ENCODE measurements around the gene FAR2.
"Not testable (repeated sequence)": the region's sequence is repeated elsewhere in the genome, so short reads cannot be mapped to it uniquely, and the experiment has no call there.

The FAR2 gene

GRCh38 chr12:29239336-29239735 lies 90.3 kb downstream of the FAR2 start:
- DNase-seq = no peak

DNA sequence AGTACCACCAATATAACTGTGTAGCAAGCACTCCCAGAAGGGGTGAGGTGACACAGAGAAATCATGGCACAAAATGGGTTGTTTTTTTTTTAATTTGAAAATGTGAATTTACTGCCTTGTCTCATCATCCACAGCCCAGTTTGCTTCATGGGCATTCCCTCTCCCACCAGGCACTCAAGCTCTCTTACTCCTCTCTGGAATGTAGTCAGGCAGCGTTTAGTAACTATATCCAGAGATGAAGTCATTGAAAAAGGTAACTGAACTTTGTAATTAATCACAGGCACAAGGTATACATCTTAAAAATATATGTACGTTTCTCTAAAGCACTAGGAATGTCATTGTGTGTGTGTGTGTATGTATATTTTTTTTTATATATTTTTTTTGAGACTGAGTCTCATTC lies 91.4 kb downstream of the FAR2 start:
- no peak for DNase-seq

GRCh38 chr12:29241821-29242591 lies 92.9 kb downstream of the FAR2 start:
- DNase-seq = peak; percentile 61

GRCh38 chr12:29242921-29243431 lies 93.9 kb downstream of the FAR2 start:
- DNase-seq = no peak

- DNase-seq = no peak
These were observed 95.2 kb downstream of the FAR2 start for GRCh38 chr12:29244159-29244765.

- no peak for DNase-seq
These were observed 96.2 kb downstream of the FAR2 start for GRCh38 chr12:29245246-29245645.

DNA sequence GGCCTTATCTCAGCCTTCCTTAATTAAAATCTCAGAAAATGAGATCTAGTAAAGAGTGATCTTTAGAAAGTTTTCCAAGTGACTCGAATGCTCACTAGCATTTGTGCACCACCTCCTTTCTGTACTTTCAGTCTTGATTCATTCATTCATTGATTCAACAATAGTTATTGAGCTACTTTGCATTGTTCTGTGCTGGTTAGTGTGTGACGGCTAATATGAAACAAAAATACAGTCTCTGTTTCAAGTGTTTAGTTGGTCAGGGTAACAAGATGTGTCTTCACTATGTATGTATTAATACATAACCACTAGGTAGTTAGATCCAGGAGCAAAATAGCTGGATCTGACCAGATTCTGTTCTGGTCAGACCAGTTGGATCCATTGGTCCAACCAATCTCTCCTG lies 100.9 kb downstream of the FAR2 start:
- no peak for DNase-seq

- no peak for DNase-seq
These were observed 105.0 kb downstream of the FAR2 start for GRCh38 chr12:29253906-29254625.

DNA sequence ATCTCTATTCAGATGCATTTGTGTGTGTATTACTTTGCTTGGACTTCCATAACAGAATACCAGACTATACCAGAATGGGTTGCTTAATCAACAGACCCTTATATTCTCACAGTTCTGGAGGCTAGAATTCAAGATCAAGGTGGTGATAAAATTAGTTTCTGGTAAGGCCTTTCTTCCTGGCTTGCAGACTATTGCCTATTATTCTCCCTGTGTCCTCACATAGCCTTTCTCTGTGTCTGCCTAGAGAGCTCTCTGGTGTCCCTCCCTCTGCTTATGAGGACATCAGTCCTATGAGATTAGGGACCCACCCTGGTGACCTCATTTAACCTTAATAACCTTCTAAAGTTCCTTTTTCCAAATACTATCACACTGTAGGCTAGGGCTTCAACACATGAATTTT lies 106.0 kb downstream of the FAR2 start:
- no peak for DNase-seq

GRCh38 chr12:29256598-29256997 lies 107.5 kb downstream of the FAR2 start:
- no peak for DNase-seq

DNA sequence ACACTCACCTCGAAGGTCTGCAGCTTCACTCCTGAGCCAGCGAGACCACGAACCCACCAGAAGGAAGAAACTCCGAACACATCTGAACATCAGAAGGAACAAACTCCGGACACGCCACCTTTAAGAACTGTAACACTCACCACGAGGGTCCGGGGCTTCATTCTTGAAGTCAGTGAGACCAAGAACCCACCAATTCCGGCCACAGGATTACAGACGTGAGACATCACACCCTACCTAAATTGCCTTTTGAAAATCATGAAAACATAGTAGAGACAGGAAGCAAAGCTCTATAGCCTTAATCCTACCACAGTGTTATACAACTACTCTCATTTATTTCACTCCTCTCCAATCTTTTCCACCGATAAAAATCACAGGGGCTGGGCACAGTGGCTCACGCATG lies 108.6 kb downstream of the FAR2 start:
- DNase-seq = not testable (repeated sequence)

GRCh38 chr12:29264424-29264823 lies 115.3 kb downstream of the FAR2 start:
- DNase-seq = no peak

DNA sequence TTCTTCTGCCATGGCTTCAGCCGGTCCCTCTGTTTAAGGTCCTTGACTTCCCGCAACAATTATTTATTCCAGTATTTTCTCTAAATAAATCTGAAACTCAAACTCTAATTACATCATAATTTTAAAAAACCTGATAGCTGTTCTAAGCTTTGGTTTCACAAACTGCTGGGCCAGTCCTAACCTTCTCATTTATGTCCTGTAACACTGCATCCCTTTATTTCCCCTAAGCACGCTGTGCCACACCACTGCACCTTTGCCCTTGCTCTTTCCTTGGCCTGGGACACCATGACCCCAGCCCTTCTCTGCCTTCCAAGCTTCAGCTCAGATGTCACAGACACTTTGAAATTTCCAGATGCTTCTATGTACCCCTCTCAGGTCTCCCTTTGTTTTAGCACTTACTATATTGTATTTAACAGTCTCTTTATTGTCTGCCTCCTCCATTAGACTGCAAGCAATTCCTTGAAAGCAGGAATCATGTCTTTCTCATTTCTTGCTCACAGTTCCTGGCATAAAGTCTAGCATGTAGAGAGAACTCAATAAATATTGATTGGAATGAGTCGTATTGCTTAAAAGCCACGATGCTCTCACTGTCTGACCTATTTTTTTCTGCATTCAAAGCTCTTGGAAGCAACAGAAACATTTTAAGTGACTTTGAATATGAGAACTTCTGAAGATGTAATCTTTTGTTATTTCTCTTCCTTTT lies 120.8 kb downstream of the FAR2 start:
- DNase-seq = no peak

GRCh38 chr12:29270446-29270845 lies 121.4 kb downstream of the FAR2 start:
- no peak for DNase-seq

DNA sequence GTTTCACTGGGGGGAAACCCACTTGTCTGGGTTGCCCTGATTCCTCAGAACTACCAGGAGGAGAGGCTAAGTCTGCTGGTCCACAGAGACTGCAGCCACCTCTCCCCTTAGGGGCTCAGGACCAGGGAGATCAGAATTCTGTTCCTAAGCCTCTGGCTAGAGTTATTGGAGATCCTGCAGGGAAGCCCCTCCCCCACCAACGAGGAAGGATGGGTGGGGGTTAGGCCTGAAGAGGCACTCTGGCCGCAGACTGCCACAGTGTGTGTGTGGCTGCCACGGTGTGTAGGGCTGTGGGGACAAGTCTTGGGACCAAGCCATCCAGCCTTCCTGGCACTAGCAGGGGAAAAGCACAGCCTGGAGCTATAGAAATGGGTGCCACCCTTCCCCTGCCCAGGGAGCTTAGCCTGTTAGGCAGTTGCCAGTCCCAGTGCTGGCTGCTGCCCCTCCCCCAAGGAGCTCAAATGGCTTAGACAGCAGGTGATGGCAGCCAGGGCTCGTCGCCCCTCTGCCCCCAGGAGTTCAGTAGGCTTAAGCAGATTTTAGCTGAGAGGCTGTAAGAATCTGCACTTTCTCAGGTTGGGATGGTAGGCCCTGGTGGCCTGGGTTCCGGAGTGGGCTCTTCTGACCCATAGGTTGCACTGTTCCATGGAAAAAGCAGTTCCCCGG lies 124.2 kb downstream of the FAR2 start:
- DNase-seq = no peak

GRCh38 chr12:29275834-29276233 lies 126.8 kb downstream of the FAR2 start:
- no peak for DNase-seq

GRCh38 chr12:29277231-29277630 lies 128.2 kb downstream of the FAR2 start:
- no peak for DNase-seq

DNA sequence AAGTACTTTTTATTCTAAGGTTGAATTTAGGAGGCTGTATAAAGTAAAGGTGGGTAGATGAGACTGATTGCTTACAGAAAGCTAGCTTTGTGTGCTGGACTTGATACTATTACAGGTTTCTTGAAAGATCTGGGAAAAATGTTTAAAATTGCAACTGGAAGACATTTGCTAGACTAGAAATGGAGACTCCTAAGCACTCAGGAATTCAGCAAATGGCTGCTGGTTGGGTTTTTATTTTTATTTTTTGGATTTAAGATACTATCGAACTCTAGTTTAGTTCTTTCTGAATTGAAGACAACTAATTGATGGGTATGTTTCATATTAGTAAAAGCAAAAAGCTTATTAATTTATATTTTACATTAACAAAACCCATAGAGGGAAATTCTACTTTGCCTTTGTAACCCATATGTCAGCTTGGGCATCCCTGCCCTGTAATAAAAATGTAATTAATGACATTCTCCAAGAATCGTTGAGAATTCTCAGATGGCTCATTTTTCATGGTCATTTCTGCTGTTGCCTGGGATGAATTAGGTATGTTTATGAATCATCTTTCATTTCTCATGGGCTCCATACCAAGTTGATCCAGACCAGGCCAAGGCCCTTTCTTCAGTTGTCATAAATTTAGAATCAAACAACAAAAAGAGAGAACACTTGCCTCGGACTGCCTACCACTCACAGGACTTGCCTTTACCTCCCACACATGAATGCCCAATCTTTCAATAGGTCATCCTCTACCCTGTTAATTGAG lies 129.8 kb downstream of the FAR2 start:
- DNase-seq = peak; percentile 61

DNA sequence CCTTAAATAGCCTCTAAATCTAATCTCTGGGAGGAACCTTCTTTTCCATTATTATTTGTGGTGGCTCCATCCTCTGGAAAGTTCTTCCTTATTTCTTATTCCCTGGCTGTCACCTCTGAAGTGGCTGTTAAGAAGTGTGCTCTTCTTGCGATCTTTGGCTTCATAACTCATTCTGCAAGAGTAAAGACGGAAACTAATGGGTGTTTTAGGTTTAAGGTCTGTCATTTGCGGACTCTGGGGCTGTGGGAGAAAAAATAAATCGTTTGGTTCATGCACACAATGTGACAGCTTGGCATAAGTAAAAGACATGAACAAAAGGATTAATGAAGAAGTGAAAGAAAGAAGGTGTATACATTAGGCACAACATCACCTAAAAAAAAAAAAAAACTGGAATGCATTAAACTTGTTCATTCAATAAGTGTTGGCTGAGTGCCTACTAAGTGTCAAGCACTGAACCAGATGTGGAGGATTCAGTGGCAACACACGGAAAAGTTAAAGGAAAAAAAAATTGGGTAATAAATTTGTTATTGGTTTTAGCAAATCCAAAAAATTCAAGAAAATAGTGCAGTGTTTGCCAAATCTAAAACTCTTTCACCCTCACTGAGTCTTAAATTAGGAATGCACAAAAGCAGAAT lies 132.4 kb downstream of the FAR2 start:
- DNase-seq = no peak

DNA sequence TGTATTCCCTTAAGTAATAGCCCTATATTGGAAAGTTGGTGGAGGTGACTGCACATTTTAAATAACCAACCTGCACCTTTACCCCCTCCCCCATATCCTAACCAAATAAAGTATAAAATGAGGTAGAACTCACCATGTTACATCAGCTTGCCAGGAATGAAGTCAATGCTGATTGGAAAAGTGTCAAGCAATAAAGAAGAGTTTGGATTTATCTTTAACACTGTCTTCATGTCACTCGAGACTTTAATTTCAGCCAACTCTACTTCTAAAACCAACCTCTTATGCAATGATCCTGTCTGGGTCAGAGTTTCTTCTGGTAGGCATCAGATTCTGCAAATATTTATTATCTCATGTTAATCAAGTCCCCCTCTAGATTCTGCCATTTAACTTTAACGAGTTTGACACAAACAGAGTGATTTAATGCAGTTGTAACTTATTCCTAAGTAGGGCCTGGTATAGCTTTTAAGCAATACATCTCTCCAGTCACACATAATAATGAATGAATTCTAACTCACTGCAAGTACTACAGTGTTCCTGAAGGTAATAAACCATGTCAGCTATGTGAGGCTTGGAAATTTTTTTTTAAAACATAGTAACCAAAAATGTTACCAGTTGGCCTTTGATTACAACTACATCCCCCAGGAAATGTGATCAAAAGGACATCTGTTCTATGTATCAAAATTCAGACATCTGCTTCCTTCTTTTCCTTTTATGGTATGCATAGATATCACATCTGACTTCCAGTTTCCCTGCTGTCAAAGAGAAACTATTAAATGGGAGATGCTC lies 133.1 kb downstream of the FAR2 start:
- DNase-seq = no peak
